H9 (cell line): ENCODE results near the gene SMG7. TPM values are rescaled to one million over a fixed set of nuclear protein-coding genes. Genes with fewer than 3 reads are reported as not detected.

Source experiments
- DNase-seq: peaks from one replicate; pipeline ENCODE4 v3.0.0-alpha.2; 2017
- H2AFZ ChIP-seq: one replicate; pipeline ENCODE4 v1.6.1; 2013; ENCODE audit warnings: mild to moderate bottlenecking, low read length, control low read depth, moderate library complexity
- H2AK5ac ChIP-seq: 2 replicates; pipeline ENCODE4 v1.6.1; 2013; ENCODE audit warnings: low read length, control low read depth, mixed read lengths; ENCODE audit not compliant: insufficient read length
- H2BK120ac ChIP-seq: one replicate; pipeline ENCODE4 v1.6.1; 2013; ENCODE audit warnings: low read depth, mild to moderate bottlenecking, low read length, control low read depth, inconsistent platforms; ENCODE audit not compliant: poor library complexity, severe bottlenecking
- H2BK12ac ChIP-seq: 2 replicates; pipeline ENCODE4 v1.6.1; 2013; ENCODE audit warnings: low read length, control low read depth, mixed read lengths, low read depth; ENCODE audit not compliant: insufficient read length
- H2BK15ac ChIP-seq: 2 replicates; pipeline ENCODE4 v1.6.1; 2013; ENCODE audit warnings: low read depth, low read length, control low read depth
- H2BK20ac ChIP-seq: one replicate; pipeline ENCODE4 v1.6.1; 2013; ENCODE audit warnings: low read depth, mild to moderate bottlenecking, low read length, control low read depth, inconsistent platforms; ENCODE audit not compliant: poor library complexity, severe bottlenecking
- H2BK5ac ChIP-seq: 2 replicates; pipeline ENCODE4 v1.6.1; 2013; ENCODE audit warnings: low read length, control low read depth, mixed read lengths; ENCODE audit not compliant: insufficient read length
- H3K14ac ChIP-seq: 2 replicates; pipeline ENCODE4 v1.6.1; 2013; ENCODE audit warnings: low read length, control low read depth; ENCODE audit not compliant: insufficient read depth
- H3K18ac ChIP-seq: 2 replicates; pipeline ENCODE4 v1.6.1; 2013; ENCODE audit warnings: low read depth, mild to moderate bottlenecking, mixed read lengths, low read length, control low read depth; ENCODE audit not compliant: insufficient read length
- H3K23ac ChIP-seq: 2 replicates; pipeline ENCODE4 v1.6.1; 2013; ENCODE audit warnings: low read length, control low read depth, mixed read lengths, low read depth; ENCODE audit not compliant: insufficient read length
- H3K23me2 ChIP-seq: 2 replicates; pipeline ENCODE4 v1.6.1; 2013; ENCODE audit warnings: low read depth, mild to moderate bottlenecking, mixed read lengths, low read length, control low read depth; ENCODE audit not compliant: insufficient read length, poor library complexity, severe bottlenecking
- H3K27ac ChIP-seq: 2 replicates; pipeline ENCODE4 v1.5.1; 2013; ENCODE audit warnings: low read length, control low read depth, mixed read lengths, low read depth; ENCODE audit not compliant: insufficient read length
- H3K27me3 ChIP-seq: 2 replicates; pipeline ENCODE4 v1.6.1; 2013; ENCODE audit warnings: low read length, control low read depth, inconsistent platforms; ENCODE audit not compliant: insufficient read depth
- H3K4ac ChIP-seq: 2 replicates; pipeline ENCODE4 v1.6.1; 2013; ENCODE audit warnings: low read depth, mild to moderate bottlenecking, control low read depth, inconsistent platforms, low read length, moderate library complexity
- H3K4me1 ChIP-seq: 2 replicates; pipeline ENCODE4 v1.6.1; 2013; ENCODE audit warnings: low read length, control low read depth, inconsistent platforms; ENCODE audit not compliant: insufficient read depth
- H3K4me2 ChIP-seq: 2 replicates; pipeline ENCODE4 v1.6.1; 2013; ENCODE audit warnings: low read length, control low read depth, mixed read lengths; ENCODE audit not compliant: insufficient read length, insufficient read depth
- H3K56ac ChIP-seq: 2 replicates; pipeline ENCODE4 v1.6.1; 2013; ENCODE audit warnings: low read depth, mild to moderate bottlenecking, mixed read lengths, low read length, control low read depth; ENCODE audit not compliant: insufficient read length
- H3K79me1 ChIP-seq: 2 replicates; pipeline ENCODE4 v1.6.1; 2013; ENCODE audit warnings: low read depth, mild to moderate bottlenecking, moderate library complexity, low read length, control low read depth, inconsistent platforms; ENCODE audit not compliant: insufficient read depth, poor library complexity, severe bottlenecking
- H3K79me2 ChIP-seq: 2 replicates; pipeline ENCODE4 v1.6.1; 2013; ENCODE audit warnings: low read length, control low read depth, inconsistent platforms; ENCODE audit not compliant: insufficient read depth
- H3K9ac ChIP-seq: 2 replicates; pipeline ENCODE4 v1.6.1; 2013; ENCODE audit warnings: low read length, control low read depth, mixed read lengths; ENCODE audit not compliant: insufficient read length; ENCODE audit errors: extremely low read depth
- H3K9me3 ChIP-seq: one replicate; pipeline ENCODE4 v1.6.1; 2013; ENCODE audit warnings: low read depth, low read length, inconsistent platforms; ENCODE audit not compliant: control insufficient read depth
- H3T11ph ChIP-seq: one replicate; pipeline ENCODE4 v1.6.1; 2013; ENCODE audit warnings: mild to moderate bottlenecking, low read length, control low read depth, inconsistent platforms
- H4K20me1 ChIP-seq: one replicate; pipeline ENCODE4 v1.6.1; 2013; ENCODE audit not compliant: control insufficient read depth, insufficient read length, insufficient read depth
- H4K5ac ChIP-seq: 2 replicates; pipeline ENCODE4 v1.6.1; 2013; ENCODE audit warnings: low read depth, mild to moderate bottlenecking, mixed read lengths, low read length, control low read depth; ENCODE audit not compliant: insufficient read length
- H4K8ac ChIP-seq: replicated peaks from 2 replicates; pipeline ENCODE4 v1.6.1; 2013; ENCODE audit warnings: low read length, control low read depth, mixed read lengths, low read depth; ENCODE audit not compliant: insufficient read length
- H4K91ac ChIP-seq: 2 replicates; pipeline ENCODE4 v1.6.1; 2013; ENCODE audit warnings: low read depth, mild to moderate bottlenecking, moderate library complexity, mixed read lengths, low read length, control low read depth; ENCODE audit not compliant: insufficient read length
- H3K27ac Mint-ChIP-seq, 3 experiments: 2 replicates in 2 of 3; 3 replicates in 1 of 3; pipeline ENCODE4 v1.8.0; 2020 to 2021; ENCODE audit warnings: mixed read lengths in 3 of 3, mild to moderate bottlenecking in 1 of 3, moderate library complexity in 1 of 3
- H3K27me3 Mint-ChIP-seq: 2 replicates; pipeline ENCODE4 v1.8.0; 2021; ENCODE audit warnings: low read depth, mild to moderate bottlenecking, moderate library complexity, mixed read lengths
- H3K36me3 Mint-ChIP-seq, 3 experiments: 2 replicates in 2 of 3; 3 replicates in 1 of 3; pipeline ENCODE4 v1.8.0; 2020 to 2021; ENCODE audit warnings: low read depth in 3 of 3, mixed read lengths in 3 of 3; ENCODE audit not compliant: insufficient read depth in 1 of 3
- H3K4me1 Mint-ChIP-seq, 2 experiments: 2 replicates each; pipeline ENCODE4 v1.8.0; 2020; ENCODE audit warnings: mixed read lengths in 2 of 2
- H3K4me3 Mint-ChIP-seq, 2 experiments: 2 replicates in 1 of 2; 3 replicates in 1 of 2; pipeline ENCODE4 v1.8.0; 2020 to 2021; ENCODE audit warnings: mild to moderate bottlenecking in 2 of 2, mixed read lengths in 2 of 2, moderate library complexity in 1 of 2
- H3K9me3 Mint-ChIP-seq, 2 experiments: 2 replicates in 1 of 2; 3 replicates in 1 of 2; pipeline ENCODE4 v1.8.0; 2020; ENCODE audit warnings: mild to moderate bottlenecking in 2 of 2, mixed read lengths in 2 of 2, moderate library complexity in 1 of 2
- WGBS: extraction: QIAGEN DNeasy Blood & Tissue Kit; methylation state at CpG from one replicate; pipeline ENCODE4 v1.1.7; 2013; ENCODE audit warnings: missing lambda C conversion rate, low lambda C conversion rate, mixed read lengths; ENCODE audit not compliant: insufficient read length; ENCODE audit errors: extremely low coverage; 5-methylcytosine and 5-hydroxymethylcytosine counted together
- total RNA-seq: library from RNA; stranded (reverse); gene quantifications from 2 replicates; pipeline ENCODE4 v1.2.1, GENCODE V29; 2021
- TF ChIP-seq, protein P1 (sequence below): fragments of 200-600 bp; sonication (generic); conservative IDR thresholded peaks from 3 replicates; pipeline ENCODE4 v1.8.0; 2021; ENCODE audit warnings: antibody characterized with exemption, mild to moderate bottlenecking

The SMG7 gene
- total RNA-seq, 1 experiment from 2014 or later: 77.0 TPM

DNA sequence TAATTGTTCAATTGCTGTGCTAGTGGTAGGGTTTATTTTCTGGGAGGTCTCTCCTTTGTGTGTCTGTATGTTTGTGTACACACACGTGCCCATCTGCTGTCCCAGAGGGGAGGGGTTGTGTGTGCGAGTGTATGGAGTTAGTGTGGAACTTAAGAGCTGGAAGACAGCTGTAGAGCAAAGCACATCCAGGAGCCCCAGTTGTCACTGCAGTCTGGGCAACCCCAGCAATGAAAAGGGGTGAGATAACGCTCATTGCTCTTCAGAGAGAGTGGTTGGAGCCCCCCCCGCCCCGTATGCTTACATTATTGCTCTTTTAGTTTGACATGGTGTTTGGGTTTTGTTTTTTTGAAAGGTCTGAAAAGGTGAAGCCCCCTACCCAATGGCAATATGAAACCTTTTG, 81.0 kb downstream of the SMG7 start:
- no peak overlapping the region for H2BK12ac ChIP-seq
- Mint-ChIP-seq H3K4me1 (peaks cover 8 to 12% of the 10 kb centered on the region in 2 experiments; a peak in 3 of 4 replicates), H3K27me3 (no peaks in the 10 kb centered on the region), H3K9me3 (no peaks in the 10 kb centered on the region), H3K27ac (peak overlapping the region in 1 of 3 experiments; percentile 93; a peak in 3 of 7 replicates), H3K4me3 (no peak overlapping the region; a peak in 1 of 5 replicates), H3K36me3 (peaks cover 24 to 77% (median 52%) of the 10 kb centered on the region in 3 experiments; a peak in 6 of 7 replicates)
- H3K27me3 ChIP-seq: no peaks in the 10 kb centered on the region
- no peak overlapping the region for H2BK120ac ChIP-seq
- H2BK15ac ChIP-seq: no peak overlapping the region
- TF ChIP-seq, protein P1, sequence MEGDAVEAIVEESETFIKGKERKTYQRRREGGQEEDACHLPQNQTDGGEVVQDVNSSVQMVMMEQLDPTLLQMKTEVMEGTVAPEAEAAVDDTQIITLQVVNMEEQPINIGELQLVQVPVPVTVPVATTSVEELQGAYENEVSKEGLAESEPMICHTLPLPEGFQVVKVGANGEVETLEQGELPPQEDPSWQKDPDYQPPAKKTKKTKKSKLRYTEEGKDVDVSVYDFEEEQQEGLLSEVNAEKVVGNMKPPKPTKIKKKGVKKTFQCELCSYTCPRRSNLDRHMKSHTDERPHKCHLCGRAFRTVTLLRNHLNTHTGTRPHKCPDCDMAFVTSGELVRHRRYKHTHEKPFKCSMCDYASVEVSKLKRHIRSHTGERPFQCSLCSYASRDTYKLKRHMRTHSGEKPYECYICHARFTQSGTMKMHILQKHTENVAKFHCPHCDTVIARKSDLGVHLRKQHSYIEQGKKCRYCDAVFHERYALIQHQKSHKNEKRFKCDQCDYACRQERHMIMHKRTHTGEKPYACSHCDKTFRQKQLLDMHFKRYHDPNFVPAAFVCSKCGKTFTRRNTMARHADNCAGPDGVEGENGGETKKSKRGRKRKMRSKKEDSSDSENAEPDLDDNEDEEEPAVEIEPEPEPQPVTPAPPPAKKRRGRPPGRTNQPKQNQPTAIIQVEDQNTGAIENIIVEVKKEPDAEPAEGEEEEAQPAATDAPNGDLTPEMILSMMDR: no peak
- no peaks in the 10 kb centered on the region for H3K4me1 ChIP-seq
- H3K27ac ChIP-seq: no peak overlapping the region
- no peaks in the 10 kb centered on the region for H3K9me3 ChIP-seq
- no peak for DNase-seq
- no peaks in the 10 kb centered on the region for H4K20me1 ChIP-seq
- H4K91ac ChIP-seq: no peak overlapping the region
- H3K9ac ChIP-seq: no peak overlapping the region
- no peak overlapping the region for H2BK20ac ChIP-seq
- no peak overlapping the region for H4K5ac ChIP-seq
- H3K79me1 ChIP-seq: no peaks in the 10 kb centered on the region
- no peak overlapping the region for H4K8ac ChIP-seq
- no peak overlapping the region for H2BK5ac ChIP-seq
- H3T11ph ChIP-seq: no peak overlapping the region
- no CpG with 5 or more reads among the region's 5 CpGs for WGBS
- H3K18ac ChIP-seq: no peak overlapping the region
- no peak overlapping the region for H3K4me2 ChIP-seq
- no peak overlapping the region for H2AK5ac ChIP-seq
- no peak overlapping the region for H3K56ac ChIP-seq
- H3K79me2 ChIP-seq: no peaks in the 10 kb centered on the region
- H3K23ac ChIP-seq: no peak overlapping the region
- no peak overlapping the region for H2AFZ ChIP-seq
- H3K4ac ChIP-seq: no peak overlapping the region
- H3K23me2 ChIP-seq: no peaks in the 10 kb centered on the region
- no peak overlapping the region for H3K14ac ChIP-seq
